NT2/D1 (cell line): Measurements from ENCODE around the gene NKRF.
A peak's percentile ranks its signal among the peaks of the same experiment; 100 is the strongest.

Experiments used
- DNase-seq: peaks from one replicate; pipeline ENCODE4 v3.0.0-alpha.2; 2011; ENCODE audit warnings: low read depth, low spot score
- H3K27me3 ChIP-seq: 2 replicates; pipeline ENCODE4 v1.6.0; 2011; ENCODE audit warnings: mild to moderate bottlenecking; ENCODE audit not compliant: insufficient read length, insufficient read depth
- H3K36me3 ChIP-seq: 2 replicates; pipeline ENCODE4 v1.6.1; 2011; ENCODE audit warnings: mild to moderate bottlenecking, low read length, mixed read lengths; ENCODE audit not compliant: insufficient read depth, insufficient read length
- H3K4me1 ChIP-seq: 2 replicates; pipeline ENCODE4 v1.5.1; 2011; ENCODE audit not compliant: insufficient read depth, insufficient read length
- H3K4me3 ChIP-seq: 2 replicates; pipeline ENCODE4 v1.5.1; 2011; ENCODE audit warnings: low read depth; ENCODE audit not compliant: insufficient read length
- H3K9ac ChIP-seq: 2 replicates; pipeline ENCODE4 v1.6.0; 2011; ENCODE audit warnings: low read depth; ENCODE audit not compliant: insufficient read length
- H3K9me3 ChIP-seq: 2 replicates; pipeline ENCODE4 v1.5.1; 2011; ENCODE audit warnings: mild to moderate bottlenecking, low read length; ENCODE audit not compliant: insufficient read depth
- SUZ12 ChIP-seq: IDR thresholded peaks from 2 replicates; pipeline ENCODE4 v1.6.1; 2011; ENCODE audit not compliant: insufficient read length, insufficient read depth; ENCODE audit errors: extremely low read depth
- YY1 ChIP-seq: IDR thresholded peaks from 2 replicates; pipeline ENCODE4 v1.6.1; 2011; ENCODE audit not compliant: insufficient read length, insufficient read depth
- ZNF274 ChIP-seq: IDR thresholded peaks from 2 replicates; pipeline ENCODE4 v1.6.1; 2011; ENCODE audit warnings: mild to moderate bottlenecking, low read depth, low read length

NKRF gene

DNA sequence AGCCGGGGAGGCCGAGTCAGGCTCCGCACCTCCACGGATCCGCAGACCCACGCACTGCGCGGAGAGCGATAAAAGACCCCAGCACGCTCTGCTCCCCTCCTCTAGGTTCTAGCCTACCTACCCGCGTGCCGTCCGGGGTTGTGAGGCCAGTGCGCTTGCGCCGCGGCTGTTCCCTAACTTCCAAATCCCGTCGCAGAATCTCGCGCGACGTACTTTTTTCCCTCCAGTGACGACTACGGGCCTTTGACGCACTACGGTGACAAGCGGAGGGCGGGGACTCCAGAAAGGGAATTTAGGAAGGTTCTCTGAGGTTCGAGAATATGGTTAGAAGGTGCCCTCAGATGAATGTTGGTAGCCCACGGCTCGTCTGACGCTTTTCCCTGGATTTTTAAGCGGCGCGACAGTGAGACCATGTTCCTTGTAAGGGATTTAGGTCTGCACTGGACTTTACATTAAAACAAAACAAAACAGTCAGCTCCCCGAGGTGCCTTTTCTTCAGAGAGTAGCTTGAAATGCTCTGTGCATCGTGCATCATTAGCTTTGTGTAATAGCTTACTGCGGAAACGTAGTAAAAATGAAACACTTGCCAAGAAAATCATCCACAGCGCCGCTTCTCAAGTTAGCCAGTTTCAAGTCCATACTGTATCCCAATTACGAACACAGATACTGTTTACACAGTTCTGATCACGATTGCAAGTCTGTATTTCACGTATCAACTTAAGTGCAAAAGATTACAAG lies at the start of gene NKRF:
NKRF (minus strand) TSS at position 145 of the 738 bp plus-strand sequence.
- peaks cover 20% of the 10 kb centered on the region for H3K36me3 ChIP-seq
- peak within 1 kb of the TSS; percentile 100 for H3K9ac ChIP-seq
- H3K4me3 ChIP-seq: peak within 1 kb of the TSS; percentile 100
- no peaks in the 10 kb centered on the region for H3K27me3 ChIP-seq
- no peaks in the 10 kb centered on the region for H3K4me1 ChIP-seq
- peak; percentile 93 for DNase-seq
- H3K9me3 ChIP-seq: no peaks in the 10 kb centered on the region
- TF ChIP-seq YY1: no peak
- no peak for TF ChIP-seq ZNF274
- no peak for TF ChIP-seq SUZ12

DNA sequence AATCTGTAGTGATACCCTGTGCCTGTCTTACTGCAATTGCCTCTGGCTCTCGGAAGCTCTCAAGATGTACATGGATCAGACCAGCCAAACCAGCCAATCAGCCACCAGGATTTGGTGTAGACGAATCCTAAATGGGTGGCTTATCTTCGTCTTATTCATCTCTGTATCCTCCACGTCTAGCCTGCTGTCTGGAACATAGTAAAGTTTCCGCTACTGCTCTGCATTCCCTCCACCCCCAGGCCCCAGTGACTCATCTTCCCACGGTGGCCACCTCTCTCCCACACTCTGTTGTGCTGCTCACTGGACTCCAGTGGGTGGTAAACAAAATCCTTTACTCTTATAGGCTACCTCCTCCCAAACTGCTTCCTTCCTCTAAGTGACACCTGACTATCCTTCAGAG lies 48.9 kb upstream of the NKRF start:
- Histone ChIP-seq H3K36me3 (peaks cover 23% of the 10 kb centered on the region), H3K4me3 (no peak overlapping the region)
- no peak for DNase-seq

GRCh38 chrX:119654112-119654531 lies 47.9 kb upstream of the NKRF start:
- H3K9me3 ChIP-seq: no peaks in the 10 kb centered on the region
- peaks cover 28% of the 10 kb centered on the region for H3K36me3 ChIP-seq
- DNase-seq: no peak
- no peaks in the 10 kb centered on the region for H3K27me3 ChIP-seq
- no peak overlapping the region for H3K9ac ChIP-seq
- H3K4me3 ChIP-seq: no peak overlapping the region
- no peak for TF ChIP-seq ZNF274
- TF ChIP-seq SUZ12: no peak
- no peak for TF ChIP-seq YY1
- H3K4me1 ChIP-seq: peaks cover 4% of the 10 kb centered on the region

More for the DNA sequence above, 48.9 kb upstream of the NKRF start:
- Histone ChIP-seq H3K4me1 (peaks cover 4% of the 10 kb centered on the region), H3K27me3 (no peaks in the 10 kb centered on the region), H3K9ac (no peak overlapping the region), H3K9me3 (no peaks in the 10 kb centered on the region)
- TF ChIP-seq ZNF274 (no peak), YY1 (no peak), SUZ12 (no peak)

DNA sequence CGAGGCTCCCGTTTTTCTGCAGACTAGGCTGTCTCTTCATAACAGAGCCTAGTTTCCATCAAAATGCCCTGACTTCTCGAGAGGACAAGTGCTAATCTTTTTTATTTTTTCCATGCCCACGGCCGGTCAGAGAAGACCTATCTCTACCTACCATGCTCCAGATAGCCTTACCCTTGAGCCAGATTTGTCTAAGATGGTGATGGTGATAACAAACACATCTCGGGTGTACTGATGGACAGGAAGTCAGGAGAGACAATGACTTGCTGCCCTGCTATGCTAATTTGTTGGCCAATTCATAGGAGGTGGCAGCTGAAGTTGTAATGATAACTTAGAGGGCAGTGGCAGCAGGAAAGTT lies 42.2 kb upstream of the NKRF start:
- Histone ChIP-seq H3K27me3 (no peaks in the 10 kb centered on the region), H3K4me3 (no peak overlapping the region), H3K9ac (no peak overlapping the region), H3K36me3 (peaks cover 41% of the 10 kb centered on the region), H3K9me3 (no peaks in the 10 kb centered on the region), H3K4me1 (no peaks in the 10 kb centered on the region)
- no peak for TF ChIP-seq YY1
- TF ChIP-seq SUZ12: no peak
- no peak for TF ChIP-seq ZNF274
- DNase-seq: no peak

GRCh38 chrX:119647552-119648420 lies 41.6 kb upstream of the NKRF start:
- Histone ChIP-seq H3K27me3 (no peaks in the 10 kb centered on the region), H3K9me3 (no peaks in the 10 kb centered on the region), H3K9ac (no peak overlapping the region), H3K4me3 (no peak overlapping the region), H3K36me3 (peaks cover 34% of the 10 kb centered on the region), H3K4me1 (no peaks in the 10 kb centered on the region)
- DNase-seq: no peak
- no peak for TF ChIP-seq ZNF274
- TF ChIP-seq YY1: no peak
- TF ChIP-seq SUZ12: no peak

GRCh38 chrX:119647089-119647488 lies 40.9 kb upstream of the NKRF start:
- peaks cover 29% of the 10 kb centered on the region for H3K36me3 ChIP-seq
- H3K9ac ChIP-seq: no peak overlapping the region
- no peaks in the 10 kb centered on the region for H3K27me3 ChIP-seq
- no peaks in the 10 kb centered on the region for H3K9me3 ChIP-seq
- DNase-seq: no peak
- TF ChIP-seq YY1: no peak
- TF ChIP-seq SUZ12: no peak
- no peak for TF ChIP-seq ZNF274
- H3K4me3 ChIP-seq: no peak overlapping the region
- no peaks in the 10 kb centered on the region for H3K4me1 ChIP-seq

DNA sequence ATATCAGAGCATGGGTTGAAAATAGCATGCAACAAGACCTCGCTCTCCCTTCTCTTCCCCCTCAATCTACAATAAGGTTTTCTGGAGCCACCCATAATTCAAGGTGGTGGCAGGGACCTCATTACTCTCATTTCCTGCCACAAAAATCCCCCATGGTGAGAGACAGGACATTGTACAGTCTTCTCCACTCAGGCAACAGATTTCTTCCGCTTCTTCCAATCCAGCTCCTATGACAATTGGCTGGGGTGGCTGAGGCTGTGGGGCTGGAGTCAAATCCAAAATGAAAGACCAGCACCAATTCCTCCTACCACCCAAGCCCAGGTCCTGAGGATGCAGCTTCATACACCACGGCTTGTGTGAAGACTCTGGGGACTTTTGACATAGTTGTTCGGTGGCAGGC lies 40.3 kb upstream of the NKRF start:
- Histone ChIP-seq H3K9me3 (no peaks in the 10 kb centered on the region), H3K36me3 (peaks cover 29% of the 10 kb centered on the region), H3K9ac (no peak overlapping the region), H3K4me3 (no peak overlapping the region), H3K4me1 (no peaks in the 10 kb centered on the region), H3K27me3 (no peaks in the 10 kb centered on the region)
- TF ChIP-seq SUZ12 (no peak), ZNF274 (no peak), YY1 (no peak)
- DNase-seq: no peak
